HG02970 (cell line): ENCODE measurements around the gene RLN3.

ENCODE experiments used
- ATAC-seq: cut with Tn5 transposase; IDR thresholded peaks from one replicate; pipeline ENCODE4 v1.9.1; 2021; ENCODE audit warnings: mild to moderate bottlenecking, moderate library complexity, moderate number of reproducible peaks; ENCODE audit not compliant: unreplicated experiment, low FRiP score

Gene RLN3

DNA sequence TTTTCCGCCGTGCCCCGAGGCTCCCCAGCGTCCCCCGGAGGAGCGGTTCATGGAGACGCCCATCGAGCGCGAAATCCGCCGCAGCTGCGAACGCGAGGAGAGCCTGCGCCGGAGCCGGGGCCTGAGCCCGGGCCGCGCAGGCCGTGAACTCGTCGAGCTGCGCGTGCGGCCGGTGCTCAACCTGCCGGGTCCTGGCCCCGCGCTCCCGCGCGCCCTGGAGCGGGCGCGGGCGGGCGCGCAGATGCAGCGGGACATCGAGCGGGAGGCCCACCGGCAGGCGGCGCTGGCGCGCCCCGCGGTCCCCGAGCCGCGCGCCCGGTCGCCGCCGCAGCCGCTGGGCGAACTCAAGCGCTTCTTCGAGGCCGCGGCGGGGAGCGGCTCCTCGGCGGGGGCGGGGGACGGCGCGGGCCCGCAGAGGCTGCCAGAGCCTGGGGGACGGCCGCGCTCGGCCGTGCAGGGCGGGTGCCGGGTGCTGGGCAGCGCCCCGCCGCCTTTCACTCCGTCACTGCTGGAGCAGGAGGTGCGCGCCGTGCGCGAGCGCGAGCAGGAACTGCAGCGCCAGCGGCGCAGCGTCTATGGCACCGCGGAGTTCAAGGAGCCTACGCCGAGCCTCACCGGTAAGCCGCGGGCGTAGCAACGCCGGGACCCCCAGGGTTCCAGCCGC lies 45.4 kb downstream of the RLN3 start:
- peak; percentile 38 for ATAC-seq

DNA sequence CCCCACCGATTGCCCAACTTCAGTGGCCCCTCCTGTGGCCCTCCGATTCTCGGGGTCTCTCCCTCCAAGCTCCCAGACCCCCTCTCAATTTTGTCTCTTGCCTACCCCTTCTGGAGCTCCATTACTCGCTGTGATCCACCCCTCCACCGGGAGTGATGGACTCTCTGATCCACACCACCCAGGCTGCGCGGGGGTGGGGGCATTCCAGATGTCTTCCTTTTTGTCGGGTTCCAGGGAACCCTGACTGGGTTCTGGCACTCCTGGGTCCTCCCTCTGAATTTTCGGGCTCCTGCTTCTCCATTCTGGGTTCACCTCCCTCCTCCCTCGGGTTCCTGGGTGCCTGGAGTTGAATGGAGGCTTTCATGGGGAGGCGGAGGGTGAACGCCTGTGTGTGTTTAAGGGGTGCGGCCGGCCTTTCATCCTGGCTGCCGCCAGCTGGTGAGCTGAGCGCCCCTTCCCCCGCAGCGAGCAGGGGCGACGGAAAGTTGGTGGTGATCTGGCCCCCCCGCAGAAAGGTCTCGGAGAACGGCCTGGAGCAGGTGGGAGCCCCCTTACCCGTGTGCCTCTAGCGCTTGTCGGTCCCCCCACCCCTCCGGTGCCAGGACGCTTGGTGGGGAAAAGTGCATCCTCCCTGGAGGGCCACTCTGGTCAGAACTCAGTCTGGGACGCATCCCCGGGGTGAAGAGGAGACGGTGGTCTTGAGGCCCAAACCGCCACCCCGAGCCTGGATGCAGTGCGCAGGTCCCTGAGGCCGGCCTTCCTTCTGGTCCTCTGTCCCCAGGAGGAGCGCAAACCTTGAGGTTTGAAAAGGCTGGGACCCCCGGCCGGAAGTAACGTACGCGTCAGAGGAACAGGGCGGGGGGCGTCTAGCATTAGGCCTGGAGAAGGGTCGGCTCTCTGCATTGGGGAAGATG lies 46.2 kb downstream of the RLN3 start:
- no peak for ATAC-seq

DNA sequence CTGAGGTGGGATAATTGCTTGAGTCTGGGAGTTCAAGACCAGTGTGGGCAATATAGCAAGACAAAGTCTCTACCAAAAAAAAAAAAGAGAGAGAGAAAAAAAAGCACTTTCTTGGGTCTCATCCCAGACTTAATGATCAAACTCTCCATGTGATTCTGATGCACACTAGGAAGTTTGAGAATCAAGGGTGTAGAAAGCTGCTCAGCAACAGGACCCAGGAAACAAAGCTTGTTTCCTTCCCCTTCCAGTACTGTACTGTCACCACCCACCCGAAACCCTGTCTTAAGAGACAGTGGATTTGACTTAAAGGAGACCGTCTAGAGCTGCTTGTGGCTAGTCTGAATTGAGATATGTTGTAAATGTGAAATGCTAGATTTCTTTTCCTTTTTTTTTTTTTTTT lies 50.5 kb downstream of the RLN3 start:
- no peak for ATAC-seq
